ENCODE measurements around the gene DBX1.

DNA sequence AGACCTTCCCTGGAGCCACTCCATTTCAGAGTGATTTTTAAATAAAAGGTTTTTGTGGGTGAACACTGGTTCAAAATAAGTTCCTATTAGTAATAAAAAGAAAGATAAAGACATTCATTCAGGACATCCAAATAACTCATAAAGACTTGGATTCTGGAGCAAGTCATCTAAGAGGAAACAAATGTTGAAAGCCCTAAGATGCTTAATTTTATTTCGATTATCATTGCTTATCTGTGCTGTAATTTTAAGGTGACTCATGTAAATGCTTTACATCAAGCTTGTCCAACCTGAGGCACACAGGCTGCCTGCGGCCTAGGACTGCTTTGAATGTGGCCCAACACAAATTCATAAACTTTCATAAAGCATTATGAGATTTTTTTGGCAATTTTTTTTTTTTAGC lies 34.2 kb upstream of the DBX1 start:
- TF ChIP-seq, protein P1, sequence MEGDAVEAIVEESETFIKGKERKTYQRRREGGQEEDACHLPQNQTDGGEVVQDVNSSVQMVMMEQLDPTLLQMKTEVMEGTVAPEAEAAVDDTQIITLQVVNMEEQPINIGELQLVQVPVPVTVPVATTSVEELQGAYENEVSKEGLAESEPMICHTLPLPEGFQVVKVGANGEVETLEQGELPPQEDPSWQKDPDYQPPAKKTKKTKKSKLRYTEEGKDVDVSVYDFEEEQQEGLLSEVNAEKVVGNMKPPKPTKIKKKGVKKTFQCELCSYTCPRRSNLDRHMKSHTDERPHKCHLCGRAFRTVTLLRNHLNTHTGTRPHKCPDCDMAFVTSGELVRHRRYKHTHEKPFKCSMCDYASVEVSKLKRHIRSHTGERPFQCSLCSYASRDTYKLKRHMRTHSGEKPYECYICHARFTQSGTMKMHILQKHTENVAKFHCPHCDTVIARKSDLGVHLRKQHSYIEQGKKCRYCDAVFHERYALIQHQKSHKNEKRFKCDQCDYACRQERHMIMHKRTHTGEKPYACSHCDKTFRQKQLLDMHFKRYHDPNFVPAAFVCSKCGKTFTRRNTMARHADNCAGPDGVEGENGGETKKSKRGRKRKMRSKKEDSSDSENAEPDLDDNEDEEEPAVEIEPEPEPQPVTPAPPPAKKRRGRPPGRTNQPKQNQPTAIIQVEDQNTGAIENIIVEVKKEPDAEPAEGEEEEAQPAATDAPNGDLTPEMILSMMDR (conservative IDR thresholded peaks at IDR 0.05 in 1 of 2, IDR thresholded peaks at IDR 0.05 in 1 of 2; ENCODE audit: low read depth in 1 of 2, low read length in 2 of 2): no peak
- no peak for TF ChIP-seq EZH2 (IDR thresholded peaks at IDR 0.05; ENCODE audit: low read length, missing control alignments)
